A673 (cell line): Measurements from ENCODE around the gene RNF19B. TPM values are rescaled to one million over a fixed set of nuclear protein-coding genes. Genes with fewer than 3 reads are reported as not detected.

Experiments
- Bru-seq: library from RNA; stranded (reverse); fragments of 400-500 nt; gene quantifications from one replicate; lab custom pipeline; 2021; lab: Mats Ljungman, UMichigan
- BruChase-seq, 2 experiments: library from RNA; stranded (reverse); fragments of 400-500 nt; gene quantifications; one replicate each; lab custom pipeline; 2021; lab: Mats Ljungman, UMichigan
- BruUV-seq: library from RNA; stranded (reverse); fragments of 400-500 nt; replicated peaks from 2 replicates; lab custom pipeline; 2021; lab: Mats Ljungman, UMichigan
- CTCF ChIA-PET: fragments of 300-600 bp; sonication (Branson Sonifier 250); formaldehyde crosslinking; loops from one replicate; lab custom pipeline; 2022; ENCODE audit warnings: antibody characterized with exemption; lab: Charles Lee
- POLR2A ChIA-PET: fragments of 300-600 bp; sonication (Branson Sonifier 250); formaldehyde crosslinking; loops from one replicate; lab custom pipeline; 2022; ENCODE audit warnings: antibody characterized with exemption; ENCODE audit not compliant: low non-redundant PET; lab: Charles Lee
- DNase-seq: peaks from one replicate; pipeline ENCODE4 v3.0.0-alpha.2; 2015; ENCODE audit warnings: low spot score
- H3K27ac ChIP-seq: fragments of 200-600 bp; sonication (generic); 2 replicates; pipeline ENCODE4 v1.5.1; 2016; ENCODE audit warnings: mixed run types, low read depth, mild to moderate bottlenecking, mixed read lengths, antibody characterized with exemption, low read length; ENCODE audit not compliant: poor library complexity, severe bottlenecking
- H3K27me3 ChIP-seq: fragments of 200-600 bp; sonication (generic); replicated peaks from 2 replicates; pipeline ENCODE4 v1.6.1; 2017; ENCODE audit warnings: mixed run types, low read depth, mild to moderate bottlenecking, mixed read lengths, antibody characterized with exemption, low read length; ENCODE audit not compliant: insufficient read depth, poor library complexity
- H3K36me3 ChIP-seq: fragments of 200-600 bp; sonication (generic); 2 replicates; pipeline ENCODE4 v1.6.1; 2016; ENCODE audit warnings: mixed run types, mild to moderate bottlenecking, mixed read lengths, antibody characterized with exemption, low read length; ENCODE audit not compliant: insufficient read depth, poor library complexity, severe bottlenecking
- H3K4me1 ChIP-seq: fragments of 200-600 bp; sonication (generic); 2 replicates; pipeline ENCODE4 v1.6.1; 2017; ENCODE audit warnings: mixed run types, mild to moderate bottlenecking, mixed read lengths, antibody characterized with exemption, low read length; ENCODE audit not compliant: insufficient read depth, poor library complexity, severe bottlenecking
- H3K4me3 ChIP-seq: fragments of 200-600 bp; sonication (generic); 2 replicates; pipeline ENCODE4 v1.5.1; 2016; ENCODE audit warnings: low read depth, mixed run types, mild to moderate bottlenecking, mixed read lengths, low read length; ENCODE audit not compliant: poor library complexity, severe bottlenecking
- H3K9me3 ChIP-seq: fragments of 200-600 bp; sonication (generic); 2 replicates; pipeline ENCODE4 v1.6.1; 2016; ENCODE audit warnings: mixed run types, low read depth, mild to moderate bottlenecking, mixed read lengths, antibody characterized with exemption, low read length; ENCODE audit not compliant: poor library complexity, severe bottlenecking
- CTCF ChIP-seq: fragments of 300-800, 200-600 bp; sonication (generic); conservative IDR thresholded peaks from 2 replicates; pipeline ENCODE4 v1.5.1; 2017; ENCODE audit warnings: low read depth, mild to moderate bottlenecking, antibody characterized with exemption, low read length, moderate library complexity, mixed read lengths
- EZH2 ChIP-seq: fragments of 200-600 bp; sonication (generic); IDR thresholded peaks from 2 replicates; pipeline ENCODE4 v1.6.1; 2017; ENCODE audit warnings: borderline replicate concordance, low read depth, mild to moderate bottlenecking, mixed read lengths, antibody characterized with exemption, low read length; ENCODE audit not compliant: poor library complexity, severe bottlenecking
- intact Hi-C: fragments of 100-400 bp; cut with micrococcal nuclease; formaldehyde crosslinking; loops from one replicate; pipeline ENCODE4 v1.10.0; 2022; ENCODE audit not compliant: unreplicated experiment
- long read RNA-seq: library from polyadenylated mRNA; stranded (forward); transcript quantifications from one replicate; pipeline ENCODE4 v2.0.0, GENCODE V29; 2022
- total RNA-seq: library from RNA; stranded (reverse); gene quantifications from 2 replicates; pipeline ENCODE4 v1.2.3, GENCODE V29; 2021

RNF19B gene
- total RNA-seq: 14.3 and 14.5 TPM in 2 replicates
- Bru-seq, nascent RNA: percentile 63 among the genes with signal in this experiment
- BruChase-seq, experiment 1, labeled RNA remaining after a 2-hour chase: percentile 63 among the genes with signal in this experiment
- BruChase-seq, experiment 2, labeled RNA remaining after a 6-hour chase: percentile 62 among the genes with signal in this experiment
- long read RNA-seq, transcript RNF19B-201 (9 exons, 2,334 nt): major isoform, 22 of 32 reads
- long read RNA-seq, partial matches to known transcripts: 2 of 32 reads
- long read RNA-seq, other reads (novel, unspliced or antisense): 3 of 32 reads

GRCh38 chr1:32964461-32965250 is at the start of gene RNF19B:
TSS of gene RNF19B (minus strand) at chr1:32964809. CDS start at chr1:32964685, 124 bp downstream.
- Histone ChIP-seq H3K4me1 (peaks cover 10% of the 10 kb centered on the region), H3K9me3 (no peaks in the 10 kb centered on the region), H3K4me3 (peak within 1 kb of the TSS; percentile 93), H3K27me3 (no peaks in the 10 kb centered on the region), H3K27ac (peak within 1 kb of the TSS; percentile 57), H3K36me3 (no peaks in the 10 kb centered on the region)
- CTCF ChIA-PET: interaction anchor here (0.9 kb wide), 1 partner anchor 32 kb away, joined by 3 read pairs; no protein-coding TSS in a partner anchor
- intact Hi-C loops: no loop called here
- BruUV-seq: no TSS peak
- TF ChIP-seq EZH2 (no peak), CTCF (no peak)
- POLR2A ChIA-PET: interaction anchor here (0.6 to 0.7 kb wide), 2 partner anchors 13 to 113 kb away, joined by 3 to 5 read pairs; no protein-coding TSS in a partner anchor
- peak; percentile 96 for DNase-seq

- ChIA-PET CTCF (no interaction called here), POLR2A (no interaction called here)
- Histone ChIP-seq H3K27ac (no peak overlapping the region), H3K9me3 (no peaks in the 10 kb centered on the region), H3K36me3 (peaks cover 54% of the 10 kb centered on the region), H3K27me3 (no peaks in the 10 kb centered on the region), H3K4me3 (no peak overlapping the region), H3K4me1 (no peaks in the 10 kb centered on the region)
- DNase-seq: no peak
- intact Hi-C loops: no loop called here
- TF ChIP-seq EZH2 (no peak), CTCF (no peak)
- no TSS peak for BruUV-seq
Observed at GRCh38 chr1:33013791-33014190, 49.2 kb upstream of the RNF19B start.

GRCh38 chr1:33012165-33012564 is 47.6 kb upstream of the RNF19B start:
- intact Hi-C loops: no loop called here
- TF ChIP-seq EZH2: no peak
- no peak for TF ChIP-seq CTCF
- DNase-seq: no peak
- no peak overlapping the region for H3K4me3 ChIP-seq
- no peaks in the 10 kb centered on the region for H3K9me3 ChIP-seq
- BruUV-seq: no TSS peak
- H3K4me1 ChIP-seq: peaks cover 4% of the 10 kb centered on the region
- peak overlapping the region; percentile 8 for H3K27ac ChIP-seq
- H3K36me3 ChIP-seq: peaks cover 55% of the 10 kb centered on the region
- POLR2A ChIA-PET: no interaction called here
- no peaks in the 10 kb centered on the region for H3K27me3 ChIP-seq
- CTCF ChIA-PET: no interaction called here
